K562 (cell line): ENCODE data around the gene USP49. TPM values are rescaled to one million over a fixed set of nuclear protein-coding genes. Genes with fewer than 3 reads are reported as not detected.

Experiments used
- CREB1 ChIP-seq, 2 experiments: sonication (generic) in 1 of 2; formaldehyde crosslinking in 1 of 2; IDR thresholded peaks; 2 replicates each; pipeline versions ENCODE4 v1.6.1 to v1.8.0; 2012 to 2022; ENCODE audit warnings: inconsistent platforms in 1 of 2, mild to moderate bottlenecking in 1 of 2, missing genetic modification reagents in 1 of 2, moderate library complexity in 1 of 2
- EP300 ChIP-seq: IDR thresholded peaks from 2 replicates; pipeline ENCODE4 v1.6.1; 2012; ENCODE audit warnings: low read length, improper control_type of control experiment
- KDM2B ChIP-seq: fragments of 250-450 bp; sonication (Bioruptor Pico); IDR thresholded peaks from 2 replicates; pipeline ENCODE4 v1.8.0; 2021; ENCODE audit warnings: mild to moderate bottlenecking, moderate library complexity
- KDM5B ChIP-seq: fragments of 200-600 bp; sonication (generic); IDR thresholded peaks from 2 replicates; pipeline ENCODE4 v1.6.1; 2012; ENCODE audit warnings: low read depth, mild to moderate bottlenecking, moderate library complexity, low read length, control low read depth, inconsistent platforms; ENCODE audit not compliant: insufficient replicate concordance
- MAZ ChIP-seq, 2 experiments: fragments of 450-650 bp in 1 of 2; sonication (generic) in 1 of 2; formaldehyde crosslinking; IDR thresholded peaks in 1 of 2; conservative IDR thresholded peaks in 1 of 2; 2 replicates each; pipeline versions ENCODE4 v1.4.0 to v1.5.0; 2020; ENCODE audit warnings: mild to moderate bottlenecking in 1 of 2, missing genetic modification reagents in 1 of 2
- SLC30A9 ChIP-seq: fragments of 250-450 bp; sonication (Bioruptor Pico); IDR thresholded peaks from 2 replicates; pipeline ENCODE4 v1.8.0; 2022; ENCODE audit warnings: mild to moderate bottlenecking, moderate library complexity
- SMAD4 ChIP-seq: fragments of 250-450 bp; sonication (Bioruptor Pico); conservative IDR thresholded peaks from 2 replicates; pipeline ENCODE4 v1.8.0; 2021; ENCODE audit warnings: inconsistent platforms, mild to moderate bottlenecking, moderate library complexity
- SMARCE1 ChIP-seq: fragments of 450-650 bp; IDR thresholded peaks from 2 replicates; pipeline ENCODE4 v1.7.1; 2016; ENCODE audit warnings: mild to moderate bottlenecking
- ZNF76 ChIP-seq: fragments of 250-450 bp; sonication (Bioruptor Pico); IDR thresholded peaks from 2 replicates; pipeline ENCODE4 v1.4.0; 2020; ENCODE audit warnings: mild to moderate bottlenecking, moderate library complexity, borderline replicate concordance
- polyA plus RNA-seq, 8 experiments: library from polyadenylated mRNA; depleted of rRNA in 4 of 8; stranded (reverse) in 5 of 8; unstranded in 3 of 8; fragments of >200 nt; fragmentation: Nextera tagmentation in 2 of 8; fragmentation: Illumina TruSeq in 1 of 8; extraction: Ambion mirVana in 2 of 8; extraction: Trizol in 1 of 8; gene quantifications; 2 replicates each; pipeline versions ENCODE4 v1.2.1 to v1.2.3, GENCODE V29; 2011 to 2014; ENCODE audit warnings: inconsistent platforms in 1 of 8, missing spikeins in 1 of 8
- total RNA-seq, 7 experiments: library from RNA; depleted of rRNA in 6 of 7; stranded (reverse); fragments of >200 nt in 6 of 7; fragmentation: Illumina TruSeq in 2 of 7; extraction: Trizol in 2 of 7; gene quantifications; 2 replicates each; pipeline versions ENCODE4 v1.2.1 to v1.2.3, GENCODE V29; 2011 to 2021; ENCODE audit warnings: low replicate concordance in 1 of 7
- TF ChIP-seq, protein P1 (sequence below), 2 experiments: IDR thresholded peaks; 2 replicates each; pipeline ENCODE4 v1.6.1; 2011; ENCODE audit warnings: borderline replicate concordance in 1 of 2, control low read depth in 1 of 2, low read depth in 1 of 2, low read length in 1 of 2, mild to moderate bottlenecking in 1 of 2, mixed read lengths in 1 of 2, moderate library complexity in 1 of 2; ENCODE audit not compliant: insufficient read depth in 1 of 2, insufficient read length in 1 of 2, poor library complexity in 1 of 2, severe bottlenecking in 1 of 2; ENCODE audit errors: extremely low read depth in 1 of 2
- TF ChIP-seq, protein P2 (sequence below): fragments of 200-800 bp; sonication (Bioruptor generic); IDR thresholded peaks from 2 replicates; pipeline ENCODE4 v1.6.1; 2016; ENCODE audit warnings: missing genetic modification characterization, missing compliant biosample characterization
- TF ChIP-seq, protein P3 (sequence below): fragments of 450-650 bp; IDR thresholded peaks from 2 replicates; pipeline ENCODE4 v1.6.1; 2014; ENCODE audit warnings: low read depth, mild to moderate bottlenecking, moderate library complexity, borderline replicate concordance
- TF ChIP-seq, protein P4 (sequence below), 2 experiments: fragments of 450-650 bp in 1 of 2; IDR thresholded peaks; 2 replicates each; pipeline ENCODE4 v1.6.1; 2011 to 2017; ENCODE audit warnings: low read depth in 2 of 2, antibody characterized with exemption in 1 of 2, borderline replicate concordance in 1 of 2, low read length in 1 of 2, mild to moderate bottlenecking in 1 of 2, mixed read lengths in 1 of 2; ENCODE audit not compliant: control insufficient read depth in 1 of 2

Gene USP49
- total and polyA plus RNA-seq, 9 of the 15 experiments (the other 6 are each of a cell fraction or from before 2014, with no cell fraction given): 1.0 to 9.9 (median 6.5) TPM

DNA sequence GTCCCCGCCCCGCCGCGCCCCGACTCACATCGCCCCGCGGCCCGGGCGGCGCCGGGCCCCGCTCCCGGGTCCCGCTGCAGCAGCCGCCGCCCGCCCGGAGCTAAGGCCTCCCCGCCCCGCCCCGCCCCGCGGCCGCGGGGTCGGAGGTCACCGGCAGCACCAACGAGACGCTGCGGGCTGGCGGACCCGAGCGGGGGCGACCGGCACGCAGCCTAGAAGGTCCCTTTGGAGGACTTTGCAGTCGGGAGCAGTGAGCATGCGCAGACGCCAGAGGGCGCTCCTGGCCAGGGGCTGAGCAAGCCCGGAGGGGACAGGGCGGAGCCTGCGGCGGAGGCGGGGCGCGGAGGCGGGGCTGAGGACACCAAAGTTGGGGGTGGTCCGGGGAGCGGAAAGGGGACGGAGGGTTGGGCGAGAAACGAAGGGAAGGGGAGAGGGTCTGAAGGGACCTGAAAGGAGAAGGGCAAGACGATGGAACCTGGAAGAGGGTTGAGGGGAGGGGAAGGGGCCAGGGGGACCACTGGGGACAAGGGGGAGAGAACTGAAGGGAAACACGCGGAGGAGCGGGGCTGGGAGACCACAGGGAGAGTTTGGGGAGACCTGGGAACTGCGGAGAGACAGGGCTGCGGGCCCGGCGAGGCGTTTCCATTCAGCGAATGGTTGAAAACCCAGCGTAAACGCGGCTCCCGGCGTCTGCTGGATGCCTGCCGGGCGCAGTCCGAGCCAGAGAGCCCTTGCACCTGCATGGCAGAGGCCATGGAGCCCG, 115.2 kb downstream of the USP49 start, which contains the start of gene FRS3 (continued):
- TF ChIP-seq KDM2B (CRISPR knock-in tag): 0 out of 2 replicates have a peak, but pooled peaks have one; percentile 11
- TF ChIP-seq, protein P1, sequence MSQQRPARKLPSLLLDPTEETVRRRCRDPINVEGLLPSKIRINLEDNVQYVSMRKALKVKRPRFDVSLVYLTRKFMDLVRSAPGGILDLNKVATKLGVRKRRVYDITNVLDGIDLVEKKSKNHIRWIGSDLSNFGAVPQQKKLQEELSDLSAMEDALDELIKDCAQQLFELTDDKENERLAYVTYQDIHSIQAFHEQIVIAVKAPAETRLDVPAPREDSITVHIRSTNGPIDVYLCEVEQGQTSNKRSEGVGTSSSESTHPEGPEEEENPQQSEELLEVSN (IDR thresholded peaks at IDR 0.05; ENCODE audit: borderline replicate concordance in 1 of 2, extremely low read depth in 1 of 2, insufficient read depth in 1 of 2, insufficient read length in 1 of 2, low read depth in 1 of 2, low read length in 1 of 2, poor library complexity in 1 of 2, severe bottlenecking in 1 of 2): no peak
- TF ChIP-seq, protein P2, sequence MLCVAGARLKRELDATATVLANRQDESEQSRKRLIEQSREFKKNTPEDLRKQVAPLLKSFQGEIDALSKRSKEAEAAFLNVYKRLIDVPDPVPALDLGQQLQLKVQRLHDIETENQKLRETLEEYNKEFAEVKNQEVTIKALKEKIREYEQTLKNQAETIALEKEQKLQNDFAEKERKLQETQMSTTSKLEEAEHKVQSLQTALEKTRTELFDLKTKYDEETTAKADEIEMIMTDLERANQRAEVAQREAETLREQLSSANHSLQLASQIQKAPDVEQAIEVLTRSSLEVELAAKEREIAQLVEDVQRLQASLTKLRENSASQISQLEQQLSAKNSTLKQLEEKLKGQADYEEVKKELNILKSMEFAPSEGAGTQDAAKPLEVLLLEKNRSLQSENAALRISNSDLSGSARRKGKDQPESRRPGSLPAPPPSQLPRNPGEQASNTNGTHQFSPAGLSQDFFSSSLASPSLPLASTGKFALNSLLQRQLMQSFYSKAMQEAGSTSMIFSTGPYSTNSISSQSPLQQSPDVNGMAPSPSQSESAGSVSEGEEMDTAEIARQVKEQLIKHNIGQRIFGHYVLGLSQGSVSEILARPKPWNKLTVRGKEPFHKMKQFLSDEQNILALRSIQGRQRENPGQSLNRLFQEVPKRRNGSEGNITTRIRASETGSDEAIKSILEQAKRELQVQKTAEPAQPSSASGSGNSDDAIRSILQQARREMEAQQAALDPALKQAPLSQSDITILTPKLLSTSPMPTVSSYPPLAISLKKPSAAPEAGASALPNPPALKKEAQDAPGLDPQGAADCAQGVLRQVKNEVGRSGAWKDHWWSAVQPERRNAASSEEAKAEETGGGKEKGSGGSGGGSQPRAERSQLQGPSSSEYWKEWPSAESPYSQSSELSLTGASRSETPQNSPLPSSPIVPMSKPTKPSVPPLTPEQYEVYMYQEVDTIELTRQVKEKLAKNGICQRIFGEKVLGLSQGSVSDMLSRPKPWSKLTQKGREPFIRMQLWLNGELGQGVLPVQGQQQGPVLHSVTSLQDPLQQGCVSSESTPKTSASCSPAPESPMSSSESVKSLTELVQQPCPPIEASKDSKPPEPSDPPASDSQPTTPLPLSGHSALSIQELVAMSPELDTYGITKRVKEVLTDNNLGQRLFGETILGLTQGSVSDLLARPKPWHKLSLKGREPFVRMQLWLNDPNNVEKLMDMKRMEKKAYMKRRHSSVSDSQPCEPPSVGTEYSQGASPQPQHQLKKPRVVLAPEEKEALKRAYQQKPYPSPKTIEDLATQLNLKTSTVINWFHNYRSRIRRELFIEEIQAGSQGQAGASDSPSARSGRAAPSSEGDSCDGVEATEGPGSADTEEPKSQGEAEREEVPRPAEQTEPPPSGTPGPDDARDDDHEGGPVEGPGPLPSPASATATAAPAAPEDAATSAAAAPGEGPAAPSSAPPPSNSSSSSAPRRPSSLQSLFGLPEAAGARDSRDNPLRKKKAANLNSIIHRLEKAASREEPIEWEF (CRISPR knock-in tag): no peak
- TF ChIP-seq ZNF76 (CRISPR knock-in tag): peak; percentile 11; the same call in 1 of the 2 replicates
- TF ChIP-seq, protein P3, sequence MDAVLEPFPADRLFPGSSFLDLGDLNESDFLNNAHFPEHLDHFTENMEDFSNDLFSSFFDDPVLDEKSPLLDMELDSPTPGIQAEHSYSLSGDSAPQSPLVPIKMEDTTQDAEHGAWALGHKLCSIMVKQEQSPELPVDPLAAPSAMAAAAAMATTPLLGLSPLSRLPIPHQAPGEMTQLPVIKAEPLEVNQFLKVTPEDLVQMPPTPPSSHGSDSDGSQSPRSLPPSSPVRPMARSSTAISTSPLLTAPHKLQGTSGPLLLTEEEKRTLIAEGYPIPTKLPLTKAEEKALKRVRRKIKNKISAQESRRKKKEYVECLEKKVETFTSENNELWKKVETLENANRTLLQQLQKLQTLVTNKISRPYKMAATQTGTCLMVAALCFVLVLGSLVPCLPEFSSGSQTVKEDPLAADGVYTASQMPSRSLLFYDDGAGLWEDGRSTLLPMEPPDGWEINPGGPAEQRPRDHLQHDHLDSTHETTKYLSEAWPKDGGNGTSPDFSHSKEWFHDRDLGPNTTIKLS: peak; percentile 57; the same call in 1 of the 2 replicates
- peak; percentile 68 for TF ChIP-seq SMAD4 (CRISPR knock-in tag)
- TF ChIP-seq KDM5B: no peak
- TF ChIP-seq MAZ (CRISPR knock-in tag; conservative IDR thresholded peaks at IDR 0.05 in 1 of 2, IDR thresholded peaks at IDR 0.05 in 1 of 2): peak; percentile 97 to 99
- TF ChIP-seq EP300: peak; percentile 44
- TF ChIP-seq SLC30A9 (CRISPR knock-in tag): no peak
- TF ChIP-seq SMARCE1: peak; percentile 45
- TF ChIP-seq, protein P4, sequence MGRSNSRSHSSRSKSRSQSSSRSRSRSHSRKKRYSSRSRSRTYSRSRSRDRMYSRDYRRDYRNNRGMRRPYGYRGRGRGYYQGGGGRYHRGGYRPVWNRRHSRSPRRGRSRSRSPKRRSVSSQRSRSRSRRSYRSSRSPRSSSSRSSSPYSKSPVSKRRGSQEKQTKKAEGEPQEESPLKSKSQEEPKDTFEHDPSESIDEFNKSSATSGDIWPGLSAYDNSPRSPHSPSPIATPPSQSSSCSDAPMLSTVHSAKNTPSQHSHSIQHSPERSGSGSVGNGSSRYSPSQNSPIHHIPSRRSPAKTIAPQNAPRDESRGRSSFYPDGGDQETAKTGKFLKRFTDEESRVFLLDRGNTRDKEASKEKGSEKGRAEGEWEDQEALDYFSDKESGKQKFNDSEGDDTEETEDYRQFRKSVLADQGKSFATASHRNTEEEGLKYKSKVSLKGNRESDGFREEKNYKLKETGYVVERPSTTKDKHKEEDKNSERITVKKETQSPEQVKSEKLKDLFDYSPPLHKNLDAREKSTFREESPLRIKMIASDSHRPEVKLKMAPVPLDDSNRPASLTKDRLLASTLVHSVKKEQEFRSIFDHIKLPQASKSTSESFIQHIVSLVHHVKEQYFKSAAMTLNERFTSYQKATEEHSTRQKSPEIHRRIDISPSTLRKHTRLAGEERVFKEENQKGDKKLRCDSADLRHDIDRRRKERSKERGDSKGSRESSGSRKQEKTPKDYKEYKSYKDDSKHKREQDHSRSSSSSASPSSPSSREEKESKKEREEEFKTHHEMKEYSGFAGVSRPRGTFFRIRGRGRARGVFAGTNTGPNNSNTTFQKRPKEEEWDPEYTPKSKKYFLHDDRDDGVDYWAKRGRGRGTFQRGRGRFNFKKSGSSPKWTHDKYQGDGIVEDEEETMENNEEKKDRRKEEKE (IDR thresholded peaks at IDR 0.05; ENCODE audit: borderline replicate concordance in 1 of 2, control insufficient read depth in 1 of 2, low read depth in 2 of 2, low read length in 1 of 2): peak in 1 of 2 experiments; percentile 91; a peak in 2 of 4 replicates
- TF ChIP-seq CREB1 (IDR thresholded peaks at IDR 0.05): peak; percentile 65
- peak; percentile 79 for TF ChIP-seq CREB1 (CRISPR knock-in tag; IDR thresholded peaks at IDR 0.05)
